ENCODE results near the gene SLC2A4RG. TPM values are rescaled to one million over a fixed set of nuclear protein-coding genes. Genes with fewer than 3 reads are reported as not detected.
A peak's percentile ranks its signal among the peaks of the same experiment; 100 is the strongest.

The SLC2A4RG gene, protein sequence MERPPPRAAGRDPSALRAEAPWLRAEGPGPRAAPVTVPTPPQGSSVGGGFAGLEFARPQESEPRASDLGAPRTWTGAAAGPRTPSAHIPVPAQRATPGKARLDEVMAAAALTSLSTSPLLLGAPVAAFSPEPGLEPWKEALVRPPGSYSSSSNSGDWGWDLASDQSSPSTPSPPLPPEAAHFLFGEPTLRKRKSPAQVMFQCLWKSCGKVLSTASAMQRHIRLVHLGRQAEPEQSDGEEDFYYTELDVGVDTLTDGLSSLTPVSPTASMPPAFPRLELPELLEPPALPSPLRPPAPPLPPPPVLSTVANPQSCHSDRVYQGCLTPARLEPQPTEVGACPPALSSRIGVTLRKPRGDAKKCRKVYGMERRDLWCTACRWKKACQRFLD
- polyA plus RNA-seq (2013, experiment 1 of 2) = 26.3 TPM
- 34.2 TPM for polyA plus RNA-seq (2013, experiment 2 of 2)

DNA sequence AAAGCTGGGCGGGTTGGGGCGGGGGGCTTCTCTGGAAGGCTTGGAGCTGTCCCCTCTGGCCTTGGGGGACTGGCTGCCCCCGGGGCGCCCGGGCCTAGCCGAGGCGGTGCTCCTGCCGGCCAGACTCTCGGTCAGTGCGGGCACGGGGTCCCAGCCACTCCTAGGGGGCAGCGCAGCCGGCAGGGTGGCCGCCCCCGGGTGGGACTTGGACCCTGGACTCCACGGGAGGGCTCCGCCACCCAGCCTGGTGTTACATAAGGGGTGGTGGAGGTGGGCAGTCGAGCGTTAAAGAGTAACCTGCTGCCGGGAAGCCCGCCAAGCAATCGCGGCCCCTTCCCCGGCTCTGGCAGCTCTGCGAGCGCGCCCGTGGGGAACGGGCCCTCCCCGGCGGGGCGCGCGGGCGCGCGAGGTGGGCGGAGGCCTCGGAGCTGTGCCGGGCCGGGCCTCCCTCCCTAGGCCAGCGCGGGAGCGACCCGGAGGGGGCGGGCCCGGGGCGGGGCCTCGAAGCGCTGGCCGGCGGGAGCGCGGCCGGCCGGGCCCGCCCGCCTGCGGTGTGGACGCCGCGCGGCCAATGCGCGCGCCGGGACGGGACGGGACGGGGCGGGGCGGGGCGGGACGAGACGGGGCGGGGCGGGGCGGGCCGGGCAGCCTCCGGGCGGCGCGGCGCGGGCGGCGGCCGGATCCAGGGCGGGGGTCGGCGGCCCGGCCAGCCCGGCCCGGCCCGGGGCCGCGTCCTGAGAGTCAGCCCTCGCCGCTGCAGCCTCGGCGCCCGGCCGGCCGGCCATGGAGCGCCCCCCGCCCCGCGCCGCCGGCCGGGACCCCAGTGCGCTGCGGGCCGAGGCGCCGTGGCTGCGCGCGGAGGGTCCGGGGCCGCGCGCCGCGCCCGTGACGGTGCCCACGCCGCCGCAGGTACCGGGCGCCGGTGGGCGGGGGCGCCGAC is at the start of gene SLC2A4RG:
Gene SLC2A4RG, plus strand, starts transcription at position 647 of the 940 bp plus-strand sequence. Its CDS starts 137 bp downstream, at position 784.
- WGBS = 1% methylated on average over 136 of the region's 136 CpGs

GRCh38 chr20:63690003-63690897 is 49.3 kb upstream of the SLC2A4RG start:
- H3K9me3 ChIP-seq (ENCODE audit: insufficient read depth, low read depth, low read length) = no peaks in the 10 kb centered on the region
- H3K36me3 ChIP-seq (ENCODE audit: insufficient read depth, low read length) = 0 out of 2 replicates have a peak, but pooled peaks cover 6% of the 10 kb centered on the region
- no peaks in the 10 kb centered on the region for H3K27me3 ChIP-seq (ENCODE audit: insufficient read depth, low read length)
- H3K4me1 ChIP-seq (ENCODE audit: insufficient read depth, low read length) = no peaks in the 10 kb centered on the region
- no peak overlapping the region for H3K27ac ChIP-seq (ENCODE audit: low read depth, low read length)
- H3K9ac ChIP-seq (ENCODE audit: low read depth, low read length) = no peak overlapping the region
- no peak overlapping the region for H3K4me3 ChIP-seq (ENCODE audit: low read length)
- WGBS = 94% methylated on average over 40 of the region's 40 CpGs

More for the DNA sequence above, at the start of gene SLC2A4RG:
- Histone ChIP-seq H3K9ac (ENCODE audit: low read depth, low read length) (peak within 1 kb of the TSS; percentile 82), H3K36me3 (ENCODE audit: insufficient read depth, low read length) (peaks cover 39% of the 10 kb centered on the region), H3K27me3 (ENCODE audit: insufficient read depth, low read length) (peaks cover 13% of the 10 kb centered on the region), H3K9me3 (ENCODE audit: insufficient read depth, low read depth, low read length) (no peaks in the 10 kb centered on the region), H3K27ac (ENCODE audit: low read depth, low read length) (peak within 1 kb of the TSS; percentile 81), H3K4me3 (ENCODE audit: low read length) (peak within 1 kb of the TSS; percentile 87), H3K4me1 (ENCODE audit: insufficient read depth, low read length) (peaks cover 18% of the 10 kb centered on the region)

GRCh38 chr20:63690898-63691710 is 48.5 kb upstream of the SLC2A4RG start:
- H3K4me1 ChIP-seq (ENCODE audit: insufficient read depth, low read length) = no peaks in the 10 kb centered on the region
- no peaks in the 10 kb centered on the region for H3K27me3 ChIP-seq (ENCODE audit: insufficient read depth, low read length)
- H3K9me3 ChIP-seq (ENCODE audit: insufficient read depth, low read depth, low read length) = no peaks in the 10 kb centered on the region
- H3K9ac ChIP-seq (ENCODE audit: low read depth, low read length) = no peak overlapping the region
- 94% methylated on average over 24 of the region's 24 CpGs for WGBS
- no peak overlapping the region for H3K4me3 ChIP-seq (ENCODE audit: low read length)
- 0 out of 2 replicates have a peak, but pooled peaks cover 6% of the 10 kb centered on the region for H3K36me3 ChIP-seq (ENCODE audit: insufficient read depth, low read length)
- H3K27ac ChIP-seq (ENCODE audit: low read depth, low read length) = no peak overlapping the region

DNA sequence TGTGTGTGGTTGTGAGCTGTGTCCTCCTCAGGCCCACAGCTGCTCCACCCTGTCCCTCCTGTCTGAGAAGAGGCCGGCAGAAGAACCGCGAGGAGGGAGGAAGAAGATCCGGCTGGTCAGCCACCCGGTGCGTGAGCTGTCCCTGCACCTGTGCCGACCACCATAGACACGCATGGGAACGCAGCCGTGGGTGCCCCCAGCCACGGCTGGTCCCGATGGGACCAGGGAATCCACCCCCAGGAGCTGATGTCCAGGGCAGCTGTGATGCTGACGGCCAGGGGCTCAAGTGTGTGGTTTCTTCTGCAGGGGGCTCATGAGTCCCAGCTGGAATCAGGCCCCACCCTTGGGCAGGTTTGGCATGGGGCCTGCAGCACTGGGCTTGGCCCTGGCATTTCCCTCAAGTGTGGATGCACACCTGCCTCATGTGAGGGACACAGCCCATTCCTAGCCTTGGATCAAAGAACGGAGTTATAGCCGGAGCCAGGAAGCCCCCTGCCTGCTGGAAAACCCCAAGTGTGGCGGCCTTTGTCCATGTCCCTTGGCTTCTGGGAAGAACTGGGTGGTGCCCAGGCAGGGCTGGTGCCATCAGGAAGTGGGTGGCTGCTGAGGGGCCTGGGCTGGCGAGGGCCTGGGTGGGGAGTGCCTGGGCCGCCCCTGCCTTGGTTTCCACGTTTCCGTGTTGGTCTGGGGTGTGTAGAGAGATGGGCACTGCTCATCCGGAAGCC is 47.7 kb upstream of the SLC2A4RG start:
- Histone ChIP-seq H3K4me1 (ENCODE audit: insufficient read depth, low read length) (no peaks in the 10 kb centered on the region; the same call in 1 of the 2 replicates), H3K9me3 (ENCODE audit: insufficient read depth, low read depth, low read length) (no peaks in the 10 kb centered on the region), H3K4me3 (ENCODE audit: low read length) (no peak overlapping the region), H3K27ac (ENCODE audit: low read depth, low read length) (no peak overlapping the region), H3K36me3 (ENCODE audit: insufficient read depth, low read length) (0 out of 2 replicates have a peak, but pooled peaks cover 6% of the 10 kb centered on the region), H3K9ac (ENCODE audit: low read depth, low read length) (no peak overlapping the region), H3K27me3 (ENCODE audit: insufficient read depth, low read length) (no peaks in the 10 kb centered on the region)
- WGBS = 95% methylated on average over 21 of the region's 21 CpGs

DNA sequence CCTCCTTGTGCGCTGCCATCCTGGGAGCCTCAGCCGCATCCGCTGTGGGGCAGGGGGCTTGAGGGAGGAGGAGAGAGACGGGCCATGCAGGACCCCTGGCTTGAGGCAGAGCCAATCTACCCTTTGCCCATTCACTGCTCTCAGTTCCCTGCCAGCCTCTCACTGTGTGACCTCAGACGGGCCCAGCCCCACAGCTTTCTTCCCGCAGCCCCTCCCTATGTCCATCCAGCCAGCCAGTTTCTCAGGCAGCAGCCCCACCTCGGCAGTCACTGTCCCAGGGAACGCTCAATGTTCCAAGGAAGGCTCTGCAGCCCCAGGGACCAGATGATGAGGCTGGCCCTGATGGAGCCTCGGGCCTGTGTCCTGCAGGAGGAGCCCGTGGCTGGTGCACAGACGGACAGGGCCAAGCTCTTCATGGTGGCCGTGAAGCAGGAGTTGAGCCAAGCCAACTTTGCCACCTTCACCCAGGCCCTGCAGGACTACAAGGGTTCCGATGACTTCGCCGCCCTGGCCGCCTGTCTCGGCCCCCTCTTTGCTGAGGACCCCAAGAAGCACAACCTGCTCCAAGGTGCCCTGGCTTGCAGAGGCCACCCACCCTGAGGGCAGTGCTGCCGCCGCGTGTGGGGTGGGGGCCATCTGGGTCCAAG is 47.0 kb upstream of the SLC2A4RG start:
- H3K4me1 ChIP-seq (ENCODE audit: insufficient read depth, low read length) = no peaks in the 10 kb centered on the region; the same call in 1 of the 2 replicates
- no peak overlapping the region for H3K9ac ChIP-seq (ENCODE audit: low read depth, low read length)
- H3K9me3 ChIP-seq (ENCODE audit: insufficient read depth, low read depth, low read length) = no peaks in the 10 kb centered on the region
- H3K27me3 ChIP-seq (ENCODE audit: insufficient read depth, low read length) = no peaks in the 10 kb centered on the region
- no peak overlapping the region for H3K27ac ChIP-seq (ENCODE audit: low read depth, low read length)
- 93% methylated on average over 20 of the region's 20 CpGs for WGBS
- no peak overlapping the region for H3K4me3 ChIP-seq (ENCODE audit: low read length)
- 0 out of 2 replicates have a peak, but pooled peaks cover 6% of the 10 kb centered on the region for H3K36me3 ChIP-seq (ENCODE audit: insufficient read depth, low read length)

DNA sequence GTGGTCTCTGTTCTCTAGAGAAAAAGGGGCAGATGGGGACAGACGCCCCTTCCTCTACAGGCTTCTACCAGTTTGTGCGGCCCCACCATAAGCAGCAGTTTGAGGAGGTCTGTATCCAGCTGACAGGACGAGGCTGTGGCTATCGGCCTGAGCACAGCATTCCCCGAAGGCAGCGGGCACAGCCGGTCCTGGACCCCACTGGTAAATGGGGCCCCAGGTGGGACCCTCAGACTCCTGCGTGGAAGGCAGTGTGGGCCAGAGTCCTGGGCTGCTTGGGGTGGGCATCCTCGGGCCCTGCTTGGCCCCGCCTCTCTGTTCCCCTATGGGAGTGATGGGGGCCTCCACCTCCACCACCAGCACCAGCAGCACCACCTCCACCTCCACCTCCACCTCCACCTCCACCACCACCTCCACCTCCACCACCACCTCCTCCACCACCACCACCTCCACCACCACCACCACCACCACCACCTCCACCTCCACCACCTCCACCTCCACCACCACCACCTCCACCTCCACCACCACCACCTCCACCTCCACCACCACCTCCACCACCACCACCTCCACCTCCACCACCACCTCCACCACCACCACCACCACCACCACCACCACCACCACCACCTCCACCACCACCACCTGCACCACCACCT is 46.4 kb upstream of the SLC2A4RG start:
- 93% methylated on average over 9 of the region's 10 CpGs for whole genome bisulfite sequencing
- no peak overlapping the region for H3K27ac ChIP-seq (ENCODE audit: low read depth, low read length)

DNA sequence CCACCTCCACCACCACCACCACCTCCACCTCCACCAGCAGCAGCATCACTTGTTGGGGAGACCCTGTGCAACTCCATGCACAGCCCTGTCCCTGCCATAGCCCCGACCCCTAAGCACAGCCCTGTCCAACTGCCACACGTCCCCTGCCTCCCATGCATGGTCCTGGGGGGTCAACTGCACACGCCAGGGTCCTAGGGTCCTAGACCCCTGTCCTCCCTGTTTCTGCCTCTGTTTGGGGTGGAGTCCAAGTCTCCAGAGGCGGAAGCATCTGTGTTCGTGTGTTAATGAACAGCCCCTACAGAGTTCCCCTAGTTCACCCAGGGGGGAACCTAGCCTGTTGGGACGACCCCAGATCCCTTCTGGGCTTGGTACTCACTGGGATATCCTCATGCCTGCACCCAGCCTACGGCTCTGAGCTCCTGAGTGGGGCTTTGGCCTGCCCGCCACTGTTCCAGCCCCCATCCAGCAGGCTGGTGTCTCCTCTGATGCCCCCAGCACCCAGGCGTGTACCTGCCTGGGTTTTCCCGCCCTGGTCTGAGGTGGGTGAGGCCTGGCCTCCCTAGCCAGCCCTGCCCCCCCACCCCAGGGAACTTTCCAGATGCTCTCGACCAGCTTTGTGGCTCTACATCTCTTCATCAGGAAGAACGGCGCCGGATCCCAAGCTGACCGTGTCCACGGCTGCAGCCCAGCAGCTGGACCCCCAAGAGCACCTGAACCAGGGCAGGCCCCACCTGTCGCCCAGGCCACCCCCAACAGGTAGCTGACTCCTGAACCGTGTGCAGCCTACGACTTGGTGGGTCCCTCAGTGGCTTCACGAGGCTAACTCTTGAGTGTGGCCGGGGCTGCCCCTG is 45.6 kb upstream of the SLC2A4RG start:
- Histone ChIP-seq H3K9me3 (ENCODE audit: insufficient read depth, low read depth, low read length) (no peaks in the 10 kb centered on the region), H3K9ac (ENCODE audit: low read depth, low read length) (no peak overlapping the region), H3K4me3 (ENCODE audit: low read length) (no peak overlapping the region), H3K36me3 (ENCODE audit: insufficient read depth, low read length) (0 out of 2 replicates have a peak, but pooled peaks cover 6% of the 10 kb centered on the region), H3K27ac (ENCODE audit: low read depth, low read length) (no peak overlapping the region), H3K4me1 (ENCODE audit: insufficient read depth, low read length) (peaks cover 1% of the 10 kb centered on the region), H3K27me3 (ENCODE audit: insufficient read depth, low read length) (no peaks in the 10 kb centered on the region)
- 93% methylated on average over 21 of the region's 21 CpGs for WGBS

More for the DNA sequence above, 46.4 kb upstream of the SLC2A4RG start:
- H3K36me3 ChIP-seq (ENCODE audit: insufficient read depth, low read length) = 0 out of 2 replicates have a peak, but pooled peaks cover 6% of the 10 kb centered on the region
- no peak overlapping the region for H3K9ac ChIP-seq (ENCODE audit: low read depth, low read length)
- H3K27me3 ChIP-seq (ENCODE audit: insufficient read depth, low read length) = no peaks in the 10 kb centered on the region
- no peaks in the 10 kb centered on the region; the same call in 1 of the 2 replicates for H3K4me1 ChIP-seq (ENCODE audit: insufficient read depth, low read length)
- no peaks in the 10 kb centered on the region for H3K9me3 ChIP-seq (ENCODE audit: insufficient read depth, low read depth, low read length)
- no peak overlapping the region for H3K4me3 ChIP-seq (ENCODE audit: low read length)

DNA sequence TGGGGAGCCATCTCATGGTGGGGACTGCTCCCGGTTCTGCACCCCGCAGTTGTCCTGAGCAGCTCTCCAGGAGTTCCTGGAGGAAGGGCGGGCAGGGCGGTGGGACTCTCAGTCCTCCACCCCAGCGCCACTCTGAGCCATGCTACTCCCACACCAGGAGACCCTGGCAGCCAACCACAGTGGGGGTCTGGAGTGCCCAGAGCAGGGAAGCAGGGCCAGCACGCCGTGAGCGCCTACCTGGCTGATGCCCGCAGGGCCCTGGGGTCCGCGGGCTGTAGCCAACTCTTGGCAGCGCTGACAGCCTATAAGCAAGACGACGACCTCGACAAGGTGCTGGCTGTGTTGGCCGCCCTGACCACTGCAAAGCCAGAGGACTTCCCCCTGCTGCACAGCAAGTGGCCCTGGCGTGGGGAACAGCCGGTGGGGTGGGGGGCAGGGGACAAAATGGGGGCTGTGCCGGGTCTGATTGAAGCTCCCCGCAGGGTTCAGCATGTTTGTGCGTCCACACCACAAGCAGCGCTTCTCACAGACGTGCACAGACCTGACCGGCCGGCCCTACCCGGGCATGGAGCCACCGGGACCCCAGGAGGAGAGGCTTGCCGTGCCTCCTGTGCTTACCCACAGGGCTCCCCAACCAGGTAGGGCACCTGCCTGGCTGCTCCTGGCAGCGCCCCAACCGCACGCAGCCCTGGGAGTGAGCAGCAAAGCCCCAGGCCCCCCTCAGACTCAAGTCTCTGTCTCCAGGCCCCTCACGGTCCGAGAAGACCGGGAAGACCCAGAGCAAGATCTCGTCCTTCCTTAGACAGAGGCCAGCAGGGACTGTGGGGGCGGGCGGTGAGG is 44.8 kb upstream of the SLC2A4RG start:
- H3K27ac ChIP-seq (ENCODE audit: low read depth, low read length) = no peak overlapping the region

More for the DNA sequence above, 44.8 kb upstream of the SLC2A4RG start:
- no peaks in the 10 kb centered on the region for H3K27me3 ChIP-seq (ENCODE audit: insufficient read depth, low read length)
- no peaks in the 10 kb centered on the region for H3K9me3 ChIP-seq (ENCODE audit: insufficient read depth, low read depth, low read length)
- 0 out of 2 replicates have a peak, but pooled peaks cover 6% of the 10 kb centered on the region for H3K36me3 ChIP-seq (ENCODE audit: insufficient read depth, low read length)
- H3K9ac ChIP-seq (ENCODE audit: low read depth, low read length) = no peak overlapping the region
- whole genome bisulfite sequencing = 94% methylated on average over 37 of the region's 37 CpGs
- H3K4me3 ChIP-seq (ENCODE audit: low read length) = no peak overlapping the region
- peaks cover 8% of the 10 kb centered on the region for H3K4me1 ChIP-seq (ENCODE audit: insufficient read depth, low read length)
